NCI-H345 treated with DMSO at 0.1 percent for 48 hours (cell line): ENCODE measurements around the gene LARGE1.

Experiments used
- DNase-seq: peaks from one replicate; lab custom pipeline; 2025; ENCODE audit not compliant: unreplicated experiment; lab: John Stamatoyannopoulos, UW

Gene LARGE1

GRCh38 chr22:33886696-33887095 lies 33.6 kb downstream of the LARGE1 start:
- DNase-seq = no peak

- DNase-seq = no peak
Observed at GRCh38 chr22:33884829-33885228, 35.4 kb downstream of the LARGE1 start.

GRCh38 chr22:33883961-33884808 lies 36.1 kb downstream of the LARGE1 start:
- no peak for DNase-seq

GRCh38 chr22:33883561-33883960 lies 36.7 kb downstream of the LARGE1 start:
- no peak for DNase-seq

GRCh38 chr22:33882991-33883390 lies 37.3 kb downstream of the LARGE1 start:
- no peak for DNase-seq

- no peak for DNase-seq
Observed at GRCh38 chr22:33880986-33881385, 39.3 kb downstream of the LARGE1 start.

GRCh38 chr22:33879796-33880195 lies 40.5 kb downstream of the LARGE1 start:
- DNase-seq = no peak

- no peak for DNase-seq
Observed at GRCh38 chr22:33875316-33875715, 45.0 kb downstream of the LARGE1 start.

GRCh38 chr22:33874206-33874605 lies 46.1 kb downstream of the LARGE1 start:
- DNase-seq = no peak

- no peak for DNase-seq
Observed at GRCh38 chr22:33873666-33874065, 46.6 kb downstream of the LARGE1 start.

- no peak for DNase-seq
Observed at GRCh38 chr22:33873186-33873585, 47.1 kb downstream of the LARGE1 start.

GRCh38 chr22:33871935-33872334 lies 48.3 kb downstream of the LARGE1 start:
- DNase-seq = no peak

- DNase-seq = no peak
Observed at GRCh38 chr22:33869946-33870345, 50.3 kb downstream of the LARGE1 start.

- no peak for DNase-seq
Observed at GRCh38 chr22:33867971-33868370, 52.3 kb downstream of the LARGE1 start.

GRCh38 chr22:33867118-33867866 lies 53.0 kb downstream of the LARGE1 start:
- no peak for DNase-seq

GRCh38 chr22:33866511-33866910 lies 53.8 kb downstream of the LARGE1 start:
- DNase-seq = no peak

GRCh38 chr22:33865996-33866395 lies 54.3 kb downstream of the LARGE1 start:
- no peak for DNase-seq

GRCh38 chr22:33865248-33865647 lies 55.0 kb downstream of the LARGE1 start:
- no peak for DNase-seq

GRCh38 chr22:33864723-33865130 lies 55.5 kb downstream of the LARGE1 start:
- DNase-seq = no peak

GRCh38 chr22:33861216-33861875 lies 58.9 kb downstream of the LARGE1 start:
- DNase-seq = no peak

GRCh38 chr22:33860386-33860785 lies 59.9 kb downstream of the LARGE1 start:
- DNase-seq = no peak

- DNase-seq = no peak
Observed at GRCh38 chr22:33859311-33859710, 61.0 kb downstream of the LARGE1 start.
